Amniotic stem cell (primary cell): ENCODE measurements around the gene KDM4C.

Experiments used
- DNase-seq: peaks from one replicate; lab custom pipeline; 2025; lab: John Stamatoyannopoulos, UW

The KDM4C gene

GRCh38 chr9:7143645-7144200, 385.9 kb downstream of the KDM4C start:
- no peak for DNase-seq

DNA sequence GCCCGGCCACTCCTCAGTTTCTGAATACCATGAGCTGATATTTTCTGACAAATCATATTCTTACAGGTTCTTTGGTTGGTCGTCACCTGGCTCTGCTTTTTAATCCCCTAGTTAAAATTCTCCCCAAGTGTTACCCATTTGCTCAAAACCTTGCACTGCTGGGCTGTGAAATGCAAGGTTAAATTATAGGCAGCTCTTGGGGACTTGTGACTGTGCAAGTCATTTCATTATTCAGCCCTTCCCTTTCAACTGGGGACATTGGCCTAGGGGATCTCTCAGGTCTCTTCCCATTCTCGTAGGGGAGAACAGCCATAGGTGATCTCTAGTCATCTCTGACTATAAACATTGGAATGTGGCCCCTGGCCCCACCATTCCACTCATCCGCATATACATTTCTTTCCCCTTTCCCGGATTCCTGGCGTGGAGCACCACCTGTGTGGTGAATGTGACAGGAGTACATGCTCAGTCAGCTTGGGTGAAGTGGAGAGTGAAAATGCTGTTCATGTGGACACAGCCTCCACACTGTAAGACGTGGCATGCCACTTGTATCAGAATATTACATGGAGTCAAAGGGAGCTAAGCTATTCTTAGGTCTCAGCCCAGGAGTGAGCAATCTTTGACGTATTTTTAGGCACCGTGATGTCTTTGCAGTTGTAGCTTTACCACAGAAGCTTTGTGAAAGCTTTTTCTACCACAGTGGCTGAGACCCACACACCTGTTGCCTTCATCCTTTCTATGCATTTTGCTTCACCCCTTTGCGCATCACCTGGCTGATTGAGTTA, 386.7 kb downstream of the KDM4C start:
- DNase-seq, result no peak

GRCh38 chr9:7145361-7146069, 387.7 kb downstream of the KDM4C start:
- no peak for DNase-seq

DNA sequence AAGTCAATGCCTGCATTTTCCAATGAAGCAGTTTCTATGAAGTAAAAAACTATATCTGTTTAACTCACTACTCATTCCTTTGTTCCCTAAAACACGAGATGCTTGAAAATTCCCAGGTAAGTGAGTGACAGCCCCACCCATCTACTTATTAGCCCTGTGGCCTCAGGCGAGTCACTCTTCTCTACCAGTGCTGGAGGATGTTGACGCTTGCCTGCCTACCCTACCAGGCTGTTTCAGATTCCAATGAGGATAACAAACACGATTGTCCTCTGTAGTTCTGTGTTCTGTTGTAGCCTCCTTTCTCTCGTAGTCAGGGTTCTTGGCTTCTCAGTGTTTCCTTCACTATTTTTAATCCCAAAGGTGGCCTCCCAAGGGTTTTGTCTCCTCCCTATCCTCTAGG, 388.8 kb downstream of the KDM4C start:
- no peak for DNase-seq

DNA sequence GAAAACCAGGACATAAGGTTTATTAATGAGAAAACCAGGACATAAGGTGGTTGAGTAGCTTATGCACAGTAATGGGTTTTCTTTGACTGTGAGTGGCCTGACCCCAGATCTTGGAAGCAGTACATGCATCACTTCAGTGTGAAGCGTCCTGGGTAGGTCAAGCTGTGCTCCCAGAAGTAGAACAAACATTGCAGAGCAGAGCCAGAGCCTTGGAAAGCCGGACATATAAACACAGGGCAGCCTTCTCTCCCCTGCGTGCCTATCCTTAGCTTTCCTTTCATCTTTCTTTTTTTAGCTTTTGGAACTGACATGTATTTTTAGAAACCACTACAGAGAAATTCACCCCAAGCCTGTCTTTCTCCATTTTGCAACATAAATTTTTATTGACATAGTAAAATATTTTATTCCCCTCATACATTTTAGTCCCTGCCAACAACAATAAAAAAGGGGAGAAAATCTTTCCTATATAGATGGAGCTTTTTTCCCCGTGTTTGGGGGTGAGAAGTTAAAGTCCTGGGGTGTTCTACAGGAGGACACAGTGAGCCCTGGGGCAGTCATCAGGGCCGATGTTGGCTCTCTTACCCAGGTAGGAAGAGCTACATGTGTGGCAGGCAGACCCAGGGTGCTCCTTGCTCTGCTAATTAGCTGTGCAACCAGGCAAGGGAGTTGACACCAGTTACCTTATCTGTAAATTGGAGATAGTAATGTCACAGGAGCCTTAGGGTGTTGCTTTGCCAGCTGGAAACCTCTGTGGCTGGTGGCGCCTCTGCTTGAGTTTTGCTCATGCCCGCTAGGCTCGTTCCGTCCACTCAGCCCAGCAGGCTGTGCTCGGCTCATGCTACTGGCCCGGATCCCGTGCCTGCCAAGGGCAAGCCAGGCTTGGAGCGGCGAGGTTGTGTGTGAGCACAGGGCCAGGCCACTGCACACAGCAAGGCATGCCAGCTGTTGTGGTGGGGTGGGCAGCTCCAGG, 389.6 kb downstream of the KDM4C start:
- no peak for DNase-seq

DNA sequence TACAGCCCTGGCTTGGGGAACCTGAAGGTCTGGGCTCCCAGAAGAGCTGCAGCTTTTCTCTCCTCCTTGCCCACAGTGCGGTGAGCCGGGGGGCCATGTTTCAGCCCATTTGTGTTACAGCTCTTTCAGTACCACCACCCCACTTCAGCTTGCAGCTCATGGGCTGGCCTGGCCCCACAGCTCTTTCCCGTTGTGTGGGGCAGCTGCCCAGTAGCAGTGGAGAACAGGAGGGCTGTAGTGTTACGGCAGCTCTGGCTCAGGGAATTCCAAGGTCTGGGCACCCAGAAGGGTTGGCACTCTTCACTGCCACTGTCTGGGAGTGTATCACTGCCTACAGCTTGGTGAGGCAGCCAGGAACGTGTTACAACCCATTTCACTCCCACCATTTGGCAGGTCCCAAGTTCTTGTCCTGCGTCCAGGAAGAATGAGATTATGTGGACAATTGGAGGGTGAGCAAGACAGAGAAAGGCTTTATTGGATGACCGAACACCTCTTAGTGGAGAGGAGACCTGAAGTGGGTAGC, 390.5 kb downstream of the KDM4C start:
- no peak for DNase-seq

DNA sequence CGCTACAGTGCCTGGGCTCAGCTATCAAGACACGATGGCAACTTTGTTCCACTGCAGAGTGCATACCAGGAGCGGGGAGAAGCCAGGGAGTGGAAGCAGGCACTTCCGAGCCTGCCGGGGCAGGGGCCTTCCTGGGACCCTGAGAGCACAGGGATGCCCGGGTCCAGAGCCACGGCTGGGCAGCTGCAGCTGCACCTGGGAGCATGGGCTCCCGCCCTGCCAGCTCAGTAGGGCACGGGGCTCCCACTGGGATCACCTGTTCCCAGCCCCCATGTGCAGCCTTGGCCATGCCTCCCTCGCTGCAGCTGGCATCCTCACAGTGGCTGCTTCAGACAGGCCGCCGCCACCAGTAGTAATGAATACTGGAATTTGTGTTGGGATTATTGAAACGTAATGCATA, 391.5 kb downstream of the KDM4C start:
- no peak for DNase-seq

GRCh38 chr9:7150153-7150890, 392.5 kb downstream of the KDM4C start:
- DNase-seq, result no peak

DNA sequence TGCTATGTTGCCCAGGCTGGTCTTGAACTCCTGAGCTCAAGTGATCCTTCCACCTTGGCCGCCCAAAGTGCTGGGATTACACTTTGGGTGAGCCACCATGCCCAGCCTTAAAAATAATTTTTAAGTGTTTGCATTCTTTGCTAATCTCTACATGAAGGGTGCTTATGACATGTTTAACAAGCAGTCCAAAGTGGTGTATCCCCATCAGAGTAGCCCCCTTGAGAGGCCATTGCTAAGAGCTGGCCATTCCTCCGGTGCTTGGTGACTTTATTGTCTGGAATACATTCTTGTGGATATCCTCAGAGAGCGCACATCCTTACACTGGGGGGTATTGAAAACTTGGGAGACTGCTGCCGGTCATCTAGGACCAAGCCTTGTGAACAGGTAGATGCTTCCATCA, 395.4 kb downstream of the KDM4C start:
- no peak for DNase-seq

GRCh38 chr9:7153566-7153965, 395.8 kb downstream of the KDM4C start:
- no peak for DNase-seq

DNA sequence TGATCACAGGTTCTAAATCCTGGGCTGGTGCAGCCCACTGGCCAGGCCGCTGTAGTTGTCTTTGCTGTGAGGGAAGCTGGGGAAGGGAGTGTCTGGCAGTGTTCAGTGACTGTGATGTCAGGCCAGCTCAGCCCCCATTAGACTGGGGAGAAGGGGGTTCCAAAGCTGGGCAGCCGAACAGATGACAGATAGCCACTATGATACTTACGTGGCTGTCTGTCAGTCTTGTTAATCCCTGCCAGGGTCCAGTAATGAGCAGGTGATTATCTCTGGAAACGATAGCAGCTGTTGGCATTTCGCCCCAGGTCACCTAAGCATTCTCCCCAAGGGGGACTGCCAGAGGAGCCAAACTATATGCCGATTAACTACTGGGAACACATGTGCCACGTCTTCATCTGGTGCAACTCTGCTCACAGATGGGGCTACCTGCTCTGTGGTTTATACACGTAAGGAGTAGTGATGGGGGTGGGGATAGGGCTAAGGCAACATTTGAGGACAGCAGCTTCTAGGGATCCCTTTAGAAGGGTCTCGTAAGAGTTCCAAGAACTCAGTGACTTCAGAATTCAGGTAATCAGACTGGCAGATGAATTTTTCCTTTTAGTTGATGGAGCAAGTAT, 396.3 kb downstream of the KDM4C start:
- no peak for DNase-seq

DNA sequence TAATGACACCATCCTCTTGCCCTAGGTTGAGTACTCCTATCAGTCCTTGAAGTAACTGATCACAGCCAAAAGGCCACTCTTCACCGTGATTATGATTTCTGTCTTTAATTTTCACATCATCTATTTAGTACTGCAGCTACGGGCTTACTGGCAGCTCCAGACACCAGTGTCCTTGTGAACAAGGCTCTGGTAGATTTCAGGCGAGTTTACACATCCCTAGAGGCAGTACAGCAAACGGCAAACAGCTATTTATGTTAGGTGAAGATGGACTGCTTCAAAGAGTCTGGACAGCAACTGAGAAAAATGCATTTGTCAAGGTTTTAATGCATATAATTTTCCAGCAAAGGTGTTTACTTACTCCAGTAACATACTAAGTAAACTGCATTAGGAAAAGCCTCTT, 396.9 kb downstream of the KDM4C start:
- no peak for DNase-seq

- no peak for DNase-seq
Observed at GRCh38 chr9:7161469-7161868, 403.7 kb downstream of the KDM4C start.

GRCh38 chr9:7163932-7164331, 406.2 kb downstream of the KDM4C start:
- no peak for DNase-seq

DNA sequence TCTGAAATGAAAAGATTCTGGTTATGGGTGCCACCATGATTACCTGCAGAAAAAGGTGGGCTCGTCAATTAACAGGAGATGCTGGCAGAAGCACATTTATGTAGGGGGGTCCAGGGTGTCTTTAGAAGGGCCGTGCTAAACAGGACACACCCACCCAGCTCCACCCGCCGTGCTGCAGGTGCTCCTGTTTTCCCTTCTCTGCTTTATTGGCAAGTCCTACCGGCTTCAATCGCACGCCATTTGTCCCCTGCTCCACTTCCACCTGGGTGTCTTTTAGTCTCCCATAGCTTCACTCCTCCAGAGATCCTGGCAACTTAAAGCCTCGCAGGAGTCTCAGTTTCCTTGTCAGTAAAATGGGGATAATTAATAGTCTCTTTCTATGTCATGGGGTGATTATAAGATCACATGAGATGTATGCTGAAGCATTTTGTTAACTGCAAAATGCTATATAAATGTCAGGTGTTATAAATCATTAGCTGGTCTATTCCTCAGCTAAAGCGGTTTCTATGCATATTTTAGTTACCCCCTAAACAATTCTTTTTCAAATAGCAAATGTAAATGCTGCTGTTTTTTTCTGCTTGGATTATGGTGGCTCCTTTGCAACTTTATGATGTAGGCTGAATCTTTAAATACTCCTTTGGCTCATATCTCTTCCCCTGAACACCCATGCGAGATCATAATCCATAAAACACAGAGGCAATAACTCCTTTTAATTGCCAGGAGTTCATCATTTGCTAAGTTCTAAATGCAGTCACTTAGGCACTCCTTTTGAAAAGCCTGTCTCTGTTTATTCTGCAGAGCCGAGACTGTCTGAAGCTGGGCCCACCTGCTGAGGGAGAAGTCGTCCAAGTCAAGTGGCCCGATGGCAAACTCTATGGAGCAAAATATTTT, 406.9 kb downstream of the KDM4C start:
- no peak for DNase-seq

GRCh38 chr9:7165331-7165975, 407.7 kb downstream of the KDM4C start:
- DNase-seq, result no peak

DNA sequence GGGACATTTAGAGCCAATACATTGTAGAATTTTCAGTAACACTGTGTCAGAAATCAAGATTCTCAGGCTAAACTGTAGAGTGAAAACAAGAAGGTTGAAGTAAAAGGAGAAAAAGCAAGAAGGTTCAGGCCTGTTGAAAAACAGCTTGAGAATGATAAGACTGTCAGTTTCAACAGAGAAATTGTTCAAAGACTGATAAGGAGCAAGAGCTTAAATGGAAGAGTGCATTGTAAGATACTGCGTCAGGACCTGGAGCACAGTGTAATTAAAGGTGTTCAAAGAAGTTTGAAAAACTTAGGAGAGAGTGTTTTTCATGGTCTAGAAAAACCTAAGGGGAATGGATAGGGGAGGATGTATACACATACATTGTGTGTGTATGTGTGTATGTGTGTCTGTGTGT, 408.3 kb downstream of the KDM4C start:
- DNase-seq, result no peak

GRCh38 chr9:7169717-7170389, 412.1 kb downstream of the KDM4C start:
- DNase-seq, result no peak
